GM19372 (cell line): Measurements from ENCODE around the gene GALM.
"Not testable (repeated sequence)": the region's sequence is repeated elsewhere in the genome, so short reads cannot be mapped to it uniquely, and the experiment has no call there.

Experiments
- ATAC-seq: cut with Tn5 transposase; IDR thresholded peaks from one replicate; pipeline ENCODE4 v1.9.1; 2021; ENCODE audit warnings: mild to moderate bottlenecking, low read depth, moderate library complexity; ENCODE audit not compliant: unreplicated experiment

GALM gene

GRCh38 chr2:38708900-38709566 is 43.1 kb downstream of the GALM start:
- no peak for ATAC-seq

- no peak for ATAC-seq
Observed at GRCh38 chr2:38709567-38710194, 43.8 kb downstream of the GALM start.

GRCh38 chr2:38711558-38711957 is 45.6 kb downstream of the GALM start:
- no peak for ATAC-seq

GRCh38 chr2:38712413-38712812 is 46.5 kb downstream of the GALM start:
- no peak for ATAC-seq

GRCh38 chr2:38712871-38713270 is 47.0 kb downstream of the GALM start:
- ATAC-seq = no peak

DNA sequence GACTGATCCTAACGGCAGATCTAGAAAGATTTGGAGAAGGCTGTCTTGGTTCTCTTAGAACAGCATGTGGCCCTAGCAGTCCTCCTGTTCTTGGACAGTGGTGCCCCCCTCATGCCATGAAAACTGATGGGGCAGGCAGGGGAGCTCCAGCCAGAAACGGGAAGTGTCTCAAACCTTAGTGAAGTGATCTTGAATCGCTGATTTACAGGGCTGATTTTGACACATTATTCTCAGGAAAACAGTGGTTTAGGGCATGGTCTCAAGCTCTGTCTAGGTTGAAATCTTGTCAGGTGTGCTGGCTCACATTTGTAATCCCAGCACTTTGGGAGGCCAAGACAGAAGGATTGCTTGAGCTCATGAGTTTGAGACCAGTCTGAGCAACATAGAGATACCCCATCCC is 47.4 kb downstream of the GALM start:
- no peak for ATAC-seq

GRCh38 chr2:38714941-38715340 is 49.0 kb downstream of the GALM start:
- not testable (repeated sequence) for ATAC-seq

DNA sequence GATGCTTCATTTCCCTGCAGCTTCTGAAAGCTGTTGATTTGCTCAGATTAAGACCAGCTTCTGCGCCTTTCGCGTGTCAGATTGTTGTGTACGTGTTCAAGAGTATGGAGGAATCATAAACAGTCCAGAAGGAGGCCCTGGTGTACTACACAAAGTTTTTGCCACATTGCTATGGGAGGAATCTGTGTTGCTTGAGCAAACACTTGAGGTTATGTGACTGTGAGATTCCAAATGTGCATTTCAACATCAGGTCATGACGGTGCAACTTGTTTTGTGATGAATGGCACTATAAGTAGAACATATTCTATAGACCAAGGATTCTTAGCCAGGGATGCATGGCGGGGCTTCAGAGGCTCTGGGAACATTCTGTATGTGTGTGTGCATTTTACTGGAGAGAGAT is 50.3 kb downstream of the GALM start:
- ATAC-seq = no peak

DNA sequence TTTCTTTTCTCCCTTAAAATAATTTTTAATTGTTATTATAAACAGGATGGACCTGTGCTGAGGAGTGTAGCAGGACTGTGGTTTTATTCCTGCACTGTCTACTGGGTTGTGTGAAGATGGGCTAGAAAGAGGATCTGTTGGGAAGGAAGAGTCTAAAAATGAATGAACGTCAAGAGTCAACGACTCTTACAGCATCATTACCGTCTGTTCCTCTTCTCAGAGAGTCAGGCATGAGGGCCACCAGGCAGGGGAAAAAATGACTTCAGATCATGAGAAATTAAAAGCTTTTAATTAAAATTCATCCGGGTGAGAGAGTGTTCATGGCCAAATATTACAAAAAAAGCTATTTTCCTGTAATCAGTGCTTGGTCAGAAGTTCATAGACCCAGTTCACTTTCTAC is 52.7 kb downstream of the GALM start:
- no peak for ATAC-seq

DNA sequence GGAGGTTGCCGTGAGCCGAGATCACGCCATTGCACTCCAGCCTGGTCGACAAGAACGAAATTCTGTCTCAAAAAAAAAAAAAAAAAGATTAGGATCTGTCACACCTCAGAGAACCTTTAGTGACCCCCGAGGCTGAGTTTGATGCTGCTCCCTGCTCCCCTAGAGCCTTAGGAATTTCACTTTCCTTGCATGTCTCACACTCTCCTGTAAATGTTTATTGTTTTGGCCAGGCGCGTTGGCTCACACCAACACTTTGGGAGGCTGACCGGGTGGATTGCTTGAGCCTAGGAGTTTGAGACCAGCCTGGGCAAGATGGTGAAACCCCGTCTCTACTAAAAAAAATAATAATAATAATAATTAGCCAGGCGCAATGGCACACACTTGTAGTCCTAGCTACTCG is 53.8 kb downstream of the GALM start:
- no peak for ATAC-seq

GRCh38 chr2:38720613-38721241 is 54.8 kb downstream of the GALM start:
- no peak for ATAC-seq

GRCh38 chr2:38722271-38723061 is 56.6 kb downstream of the GALM start:
- ATAC-seq = peak; percentile 40

GRCh38 chr2:38723173-38723572 is 57.3 kb downstream of the GALM start:
- ATAC-seq = peak; percentile 44

DNA sequence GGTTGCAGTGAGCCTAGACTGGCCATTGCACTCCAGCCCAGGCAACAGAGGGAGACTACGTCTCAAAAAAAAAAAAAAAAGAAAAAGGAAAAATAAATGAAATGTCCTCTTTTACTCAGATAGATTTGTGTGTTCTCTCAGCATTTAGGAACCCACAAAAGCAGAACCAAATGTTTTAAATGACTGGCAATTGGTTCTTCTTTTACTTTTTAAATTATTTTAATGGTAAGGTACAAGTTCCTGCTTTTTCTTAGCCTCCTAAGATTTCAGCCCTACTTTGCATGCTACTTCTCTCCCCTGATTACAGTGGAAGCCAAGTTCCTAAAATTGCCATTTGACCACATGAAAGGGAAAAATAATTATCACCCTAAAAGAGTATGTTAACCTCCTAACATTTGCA is 61.7 kb downstream of the GALM start:
- no peak for ATAC-seq

DNA sequence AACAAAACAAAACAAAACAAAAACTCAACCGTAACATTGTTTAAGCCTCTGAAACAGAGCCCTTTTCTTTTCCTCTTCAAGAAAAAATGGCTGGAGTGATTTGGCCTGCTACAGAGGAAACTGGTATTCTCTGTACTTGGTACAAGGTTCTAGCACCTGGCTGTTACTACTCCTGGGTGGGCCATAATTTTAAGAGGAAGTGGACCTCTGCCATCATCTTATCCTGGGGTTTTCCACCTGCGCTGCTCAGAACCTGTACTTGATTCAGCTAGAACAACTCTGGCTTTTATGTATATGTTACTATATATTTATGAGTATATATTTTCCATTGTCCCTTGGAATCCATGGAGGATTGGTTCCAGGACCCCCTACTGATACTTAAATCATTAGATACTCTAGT is 62.8 kb downstream of the GALM start:
- ATAC-seq = no peak

- no peak for ATAC-seq
Observed at GRCh38 chr2:38731090-38731489, 65.2 kb downstream of the GALM start.

DNA sequence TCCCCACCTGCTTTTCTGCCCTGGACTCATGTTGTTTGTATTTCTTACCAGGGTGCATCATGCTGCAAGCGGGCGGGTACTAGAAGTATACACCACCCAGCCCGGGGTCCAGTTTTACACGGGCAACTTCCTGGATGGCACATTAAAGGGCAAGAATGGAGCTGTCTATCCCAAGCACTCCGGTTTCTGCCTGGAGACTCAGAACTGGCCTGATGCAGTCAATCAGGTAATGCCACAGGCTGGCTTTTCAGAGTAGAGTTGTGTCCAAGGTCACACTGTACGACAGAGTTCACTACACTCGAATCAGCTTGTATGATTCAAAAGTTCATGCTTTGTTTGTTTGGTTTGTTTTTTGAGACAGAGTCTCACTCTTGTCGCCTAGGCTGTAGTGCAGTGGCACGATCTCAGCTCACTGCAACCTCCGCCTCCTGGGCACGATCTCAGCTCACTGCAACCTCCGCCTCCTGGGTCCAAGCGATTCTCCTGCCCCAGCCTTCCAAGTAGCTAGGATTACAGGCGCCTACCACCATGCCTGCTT is 65.8 kb downstream of the GALM start:
- ATAC-seq = no peak

DNA sequence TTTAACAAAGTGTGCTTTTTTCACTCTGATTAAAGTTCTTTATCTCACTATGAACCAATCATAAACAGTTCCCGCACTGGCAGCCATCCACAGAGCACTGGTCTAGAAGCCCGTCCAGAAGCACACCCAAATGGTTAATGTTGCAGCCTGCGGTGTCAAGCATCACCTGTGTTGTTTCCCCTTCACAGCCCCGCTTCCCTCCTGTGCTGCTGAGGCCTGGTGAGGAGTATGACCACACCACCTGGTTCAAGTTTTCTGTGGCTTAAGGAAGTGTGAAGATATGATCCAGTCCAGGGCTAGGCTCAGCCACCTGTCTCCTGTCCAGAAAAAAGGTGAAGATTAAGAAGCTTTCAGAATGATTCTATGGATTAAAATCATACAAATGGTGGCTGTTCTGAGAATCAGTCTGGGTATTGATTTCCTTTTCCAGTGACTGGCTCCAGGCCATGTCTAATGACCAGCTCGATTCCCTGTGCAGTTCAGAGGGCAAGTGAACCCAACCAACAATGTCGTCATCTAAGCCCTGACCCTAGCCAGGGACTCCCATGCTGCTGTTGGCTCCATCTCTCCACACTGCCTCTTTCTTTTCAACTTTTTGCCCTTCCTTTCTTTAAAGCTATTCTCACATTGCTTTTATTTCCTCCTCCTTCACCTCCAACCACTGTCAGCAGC is 67.5 kb downstream of the GALM start:
- ATAC-seq = no peak

DNA sequence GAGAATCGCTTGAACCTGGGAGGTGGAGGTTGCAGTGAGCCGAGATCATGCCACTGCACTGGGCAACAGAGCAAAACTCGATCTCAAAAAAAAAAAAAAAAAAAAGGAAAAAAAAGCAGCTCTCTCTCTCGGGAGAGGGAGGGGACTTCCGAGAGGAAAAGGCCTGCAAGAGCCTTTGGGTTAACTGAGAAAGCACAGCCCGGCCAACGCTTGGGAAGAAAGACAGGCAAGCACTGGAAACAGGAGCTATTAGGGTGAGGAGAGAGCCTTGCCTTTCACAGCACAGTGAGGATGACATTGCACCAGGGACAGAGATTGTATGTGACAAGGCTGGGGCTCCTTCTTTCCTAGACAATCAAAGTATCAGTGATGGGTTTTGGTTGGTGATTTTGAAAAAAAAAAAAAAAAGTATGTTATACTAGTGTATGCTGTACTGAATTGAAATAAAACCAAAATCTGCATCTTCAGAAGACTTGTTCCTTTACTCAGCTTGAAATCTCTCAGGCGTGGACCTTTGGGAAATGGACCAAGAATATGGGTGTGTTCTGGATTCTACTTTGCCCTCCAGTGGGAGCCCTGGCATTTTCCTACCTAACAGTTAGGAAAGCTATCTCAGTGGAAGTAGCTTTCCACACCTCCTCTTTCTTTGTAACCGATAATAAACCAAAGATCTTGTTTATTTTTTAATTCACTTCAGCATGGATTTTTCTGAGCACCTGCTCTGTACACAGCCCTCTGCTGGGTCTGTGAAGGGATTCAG is 68.6 kb downstream of the GALM start:
- no peak for ATAC-seq

DNA sequence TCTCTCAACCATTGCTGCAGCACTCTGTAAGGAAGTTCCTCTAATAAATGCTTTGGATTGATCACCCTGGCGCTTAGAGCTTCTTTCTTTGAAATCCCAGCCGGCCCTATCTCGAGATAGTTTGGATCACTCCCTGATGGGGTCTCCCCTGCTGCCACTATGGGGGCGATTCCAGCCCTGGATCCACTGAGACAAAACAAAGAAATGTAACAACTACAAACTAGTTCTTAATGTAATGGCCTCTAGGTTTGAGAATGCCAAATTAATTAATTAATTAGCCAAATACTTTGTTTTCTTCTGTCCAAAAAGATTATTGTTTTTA is 70.0 kb downstream of the GALM start:
- no peak for ATAC-seq
